Kasumi-1 (cell line): ENCODE results near the gene HTR3E.
A peak's percentile ranks its signal among the peaks of the same experiment; 100 is the strongest.
"Not testable (repeated sequence)": the region's sequence is repeated elsewhere in the genome, so short reads cannot be mapped to it uniquely, and the experiment has no call there.

Source experiments
- DNase-seq, 2 experiments: peaks; one replicate each; lab custom pipeline; 2025; lab: John Stamatoyannopoulos, UW

Gene HTR3E, protein sequence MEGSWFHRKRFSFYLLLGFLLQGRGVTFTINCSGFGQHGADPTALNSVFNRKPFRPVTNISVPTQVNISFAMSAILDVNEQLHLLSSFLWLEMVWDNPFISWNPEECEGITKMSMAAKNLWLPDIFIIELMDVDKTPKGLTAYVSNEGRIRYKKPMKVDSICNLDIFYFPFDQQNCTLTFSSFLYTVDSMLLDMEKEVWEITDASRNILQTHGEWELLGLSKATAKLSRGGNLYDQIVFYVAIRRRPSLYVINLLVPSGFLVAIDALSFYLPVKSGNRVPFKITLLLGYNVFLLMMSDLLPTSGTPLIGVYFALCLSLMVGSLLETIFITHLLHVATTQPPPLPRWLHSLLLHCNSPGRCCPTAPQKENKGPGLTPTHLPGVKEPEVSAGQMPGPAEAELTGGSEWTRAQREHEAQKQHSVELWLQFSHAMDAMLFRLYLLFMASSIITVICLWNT

DNA sequence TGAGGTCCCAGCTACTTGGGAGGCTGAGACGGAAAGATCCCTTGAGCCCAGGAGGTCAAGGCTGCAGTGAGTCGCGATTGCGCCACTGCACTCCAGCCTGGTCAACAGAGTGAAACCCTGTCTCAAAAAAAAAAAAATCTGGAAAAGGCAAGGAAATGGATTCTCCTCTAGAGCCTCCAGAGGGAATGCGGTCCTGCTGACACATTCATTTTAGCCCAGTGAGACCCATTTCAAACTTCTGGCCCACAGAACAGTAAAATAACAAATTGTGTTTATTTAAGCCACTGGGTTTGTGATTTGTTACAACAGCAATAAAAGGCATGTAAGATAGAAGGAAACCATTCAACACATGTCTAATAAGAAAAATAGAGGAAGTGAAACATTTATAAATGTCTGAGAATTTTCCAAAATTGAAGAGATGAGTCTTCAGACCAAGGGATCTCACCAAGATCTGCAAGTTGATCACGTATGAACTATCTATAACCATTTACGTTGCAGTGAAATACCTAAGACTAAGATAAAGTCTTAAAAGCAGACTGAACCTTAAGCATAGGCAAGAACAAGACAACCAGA is at the start of gene HTR3E:
TSS of gene HTR3E (plus strand) at position 254 of the 573 bp plus-strand sequence. CDS start 466 bp downstream, outside the sequence.
- no peak for DNase-seq

DNA sequence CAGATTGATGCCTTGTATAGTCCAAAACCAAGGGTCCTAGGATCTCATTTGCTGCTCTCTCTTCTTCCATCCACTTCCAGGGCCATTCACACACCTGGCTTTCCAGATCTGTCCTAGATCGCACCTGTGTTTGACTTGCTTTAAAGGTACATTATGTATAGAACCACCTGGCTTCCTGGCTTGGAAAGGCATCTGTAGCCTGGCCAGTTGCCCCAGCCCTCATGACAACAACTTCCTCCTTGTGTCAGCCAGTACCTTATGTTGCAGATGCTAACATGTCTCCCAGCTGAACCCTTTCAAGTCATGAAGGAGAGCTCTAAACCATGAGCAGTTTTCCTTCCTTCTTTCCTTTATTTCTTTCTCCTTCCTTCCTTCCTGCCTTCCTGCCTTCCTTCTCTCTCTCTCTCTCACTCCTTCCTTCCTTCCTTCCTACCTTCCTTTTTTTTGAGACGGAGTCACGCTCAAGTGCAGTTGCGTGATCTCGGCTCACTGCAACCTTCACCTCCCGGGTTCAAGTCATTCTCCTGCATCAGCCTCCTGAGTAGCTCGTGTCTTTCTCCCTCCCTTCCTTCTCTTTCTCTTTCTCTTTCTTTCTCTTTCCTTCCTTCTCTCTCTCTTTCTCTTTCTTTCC is 46.5 kb upstream of the HTR3E start:
- no peak for DNase-seq

DNA sequence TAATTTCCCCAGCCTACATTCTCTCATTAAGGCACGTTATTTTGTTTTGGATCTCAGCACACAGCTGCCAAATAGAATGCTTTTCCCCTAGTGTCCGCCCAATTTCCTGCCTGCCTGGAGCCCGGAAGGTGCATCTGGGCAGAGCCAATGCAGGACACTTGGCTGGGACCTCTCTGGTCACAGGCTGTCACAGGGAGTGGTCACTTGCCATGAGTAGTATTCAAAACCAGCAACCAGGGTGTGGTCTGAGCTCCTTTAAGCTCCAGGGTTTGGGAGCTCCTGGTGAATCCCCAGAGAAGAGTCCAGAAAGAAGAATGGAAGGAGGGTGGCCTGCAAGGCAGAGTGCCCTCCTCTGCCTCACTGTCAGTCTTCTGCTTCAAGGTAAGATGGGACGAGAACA is 44.1 kb upstream of the HTR3E start, which contains the start of gene HTR3C:
TSS of gene HTR3C (plus strand) at position 281 of the 400 bp plus-strand sequence. CDS start at position 315, 34 bp downstream.
- no peak for DNase-seq

DNA sequence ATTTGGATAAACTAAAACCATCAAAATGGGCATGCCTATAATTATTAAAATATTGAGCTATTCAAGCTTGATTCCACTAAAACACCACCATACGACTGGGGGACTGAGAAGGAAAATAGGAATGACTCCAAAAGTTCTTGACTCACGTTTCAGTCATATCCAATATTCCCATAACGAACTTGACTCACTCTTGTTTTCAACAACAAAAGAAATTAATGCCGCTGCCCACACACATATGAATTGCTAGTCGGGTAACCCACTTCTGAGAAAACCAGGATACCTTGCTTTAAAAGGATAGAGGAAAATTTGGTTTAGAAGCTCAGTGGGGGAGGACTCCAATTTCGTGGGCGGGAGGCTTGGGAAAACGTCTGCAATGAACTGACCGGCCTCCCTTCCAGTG is 38.8 kb upstream of the HTR3E start:
- DNase-seq, result no peak

DNA sequence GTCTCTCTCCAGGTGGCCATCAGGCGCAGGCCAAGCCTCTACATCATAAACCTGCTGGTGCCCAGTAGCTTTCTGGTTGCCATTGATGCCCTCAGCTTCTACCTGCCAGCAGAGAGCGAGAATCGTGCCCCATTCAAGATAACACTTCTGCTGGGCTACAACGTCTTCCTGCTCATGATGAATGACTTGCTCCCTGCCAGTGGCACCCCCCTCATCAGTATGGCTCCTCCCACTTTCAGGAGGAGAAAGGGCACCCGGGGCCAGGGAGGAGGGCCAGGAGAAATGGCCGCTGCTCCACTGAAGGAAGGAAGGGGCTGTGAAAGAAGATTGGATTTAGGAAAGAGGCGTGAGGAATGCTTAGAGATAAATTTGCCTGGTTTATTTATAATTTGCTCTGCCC is 37.4 kb upstream of the HTR3E start:
- no peak for DNase-seq

DNA sequence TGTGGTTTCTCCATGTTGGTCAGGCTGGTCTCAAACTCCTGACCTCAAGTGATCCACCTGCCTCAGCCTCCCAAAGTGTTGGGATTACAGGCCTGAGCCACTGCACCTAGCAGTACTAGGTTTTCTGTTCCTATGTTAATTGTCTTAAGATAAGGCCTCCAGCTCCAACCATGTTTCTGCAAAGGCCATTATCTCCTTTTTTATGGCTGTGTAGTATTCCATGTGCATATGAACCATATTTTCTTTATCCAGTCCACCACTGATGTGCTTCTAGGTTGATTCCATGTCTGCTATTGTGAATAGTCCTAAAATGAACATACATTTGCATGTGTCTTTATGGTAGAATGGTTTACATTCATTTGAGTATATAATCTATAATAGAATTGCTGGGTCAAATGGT is 34.2 kb upstream of the HTR3E start:
- no peak for DNase-seq

DNA sequence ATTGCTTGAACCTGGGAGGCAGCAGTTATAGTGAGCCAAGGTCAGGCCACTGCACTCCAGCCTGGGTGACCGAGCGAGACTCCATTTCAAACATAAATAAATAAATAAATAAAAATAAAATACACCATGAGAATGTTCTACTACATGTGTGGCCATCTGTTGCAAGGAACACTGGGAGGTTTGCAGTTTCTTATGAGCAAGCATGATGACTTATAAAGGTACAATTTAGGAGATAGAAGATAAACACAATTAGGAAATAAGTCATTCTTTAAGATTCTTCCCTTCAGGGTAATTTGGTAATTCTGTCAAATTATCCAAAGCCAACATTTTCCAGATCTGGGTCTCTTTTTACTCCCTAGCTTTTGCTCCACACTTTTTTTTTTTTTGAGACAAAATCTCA is 30.7 kb upstream of the HTR3E start:
- DNase-seq, result no peak

DNA sequence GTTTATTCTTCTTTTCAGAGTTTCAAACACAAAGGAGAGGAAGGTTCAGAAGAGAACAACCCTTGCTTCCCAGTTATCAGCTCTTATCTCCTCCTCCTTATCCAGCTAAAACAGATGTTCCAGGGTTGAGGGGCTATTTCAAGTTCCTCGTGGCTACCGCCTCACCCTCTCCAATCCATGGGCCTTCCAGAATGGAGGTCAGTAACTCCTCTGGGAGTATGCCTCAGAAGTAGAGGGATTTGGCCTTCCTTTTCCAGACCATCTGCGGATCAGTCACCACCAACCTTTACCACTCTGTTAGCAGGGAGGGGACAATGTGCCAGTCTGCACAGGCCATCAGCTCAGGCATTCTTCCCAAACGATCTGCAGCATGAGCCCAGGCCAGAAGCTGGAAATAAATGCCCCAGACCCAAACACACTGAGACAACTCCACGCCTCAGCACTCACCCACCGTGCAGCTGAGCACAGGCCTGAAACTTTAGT is 29.2 kb upstream of the HTR3E start:
- DNase-seq, result no peak

DNA sequence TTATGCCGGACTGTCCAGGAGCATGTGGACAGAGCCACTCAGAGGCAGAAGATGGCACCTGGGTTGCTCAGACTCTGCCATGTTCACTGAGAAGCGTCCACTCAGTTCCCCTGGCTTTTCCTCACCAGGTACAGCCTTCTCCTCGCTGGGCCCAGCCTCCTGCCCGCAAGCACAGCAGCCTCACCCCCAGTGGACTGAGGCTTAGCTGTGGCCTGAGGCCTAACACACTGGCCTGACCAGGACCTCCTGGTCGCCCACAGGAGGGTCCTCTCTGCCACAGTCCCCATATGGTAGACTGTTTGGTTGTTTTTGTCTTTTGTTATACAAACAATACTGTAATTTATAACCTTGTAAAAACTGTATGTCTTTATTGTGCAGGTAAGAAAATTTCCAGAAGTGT is 28.5 kb upstream of the HTR3E start:
- no peak for DNase-seq

DNA sequence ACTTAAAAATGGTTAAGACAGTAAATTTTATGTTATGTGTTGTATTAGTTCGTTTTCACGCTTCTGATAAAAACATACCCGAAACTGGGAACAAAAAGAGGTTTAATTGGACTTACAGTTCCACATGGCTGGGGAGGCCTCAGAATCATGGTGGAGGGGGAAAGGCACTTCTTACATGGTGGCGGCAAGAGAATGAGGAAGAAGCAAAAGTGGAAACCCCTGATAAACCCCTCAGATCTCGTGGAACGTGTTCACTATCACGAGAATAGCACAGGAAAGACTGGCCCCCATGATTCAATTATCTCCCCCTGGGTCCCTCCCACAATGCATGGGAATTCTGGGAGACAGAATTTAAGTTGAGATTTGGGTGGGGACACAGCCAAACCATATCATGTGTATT is 25.7 kb upstream of the HTR3E start:
- DNase-seq, result not testable (repeated sequence)

DNA sequence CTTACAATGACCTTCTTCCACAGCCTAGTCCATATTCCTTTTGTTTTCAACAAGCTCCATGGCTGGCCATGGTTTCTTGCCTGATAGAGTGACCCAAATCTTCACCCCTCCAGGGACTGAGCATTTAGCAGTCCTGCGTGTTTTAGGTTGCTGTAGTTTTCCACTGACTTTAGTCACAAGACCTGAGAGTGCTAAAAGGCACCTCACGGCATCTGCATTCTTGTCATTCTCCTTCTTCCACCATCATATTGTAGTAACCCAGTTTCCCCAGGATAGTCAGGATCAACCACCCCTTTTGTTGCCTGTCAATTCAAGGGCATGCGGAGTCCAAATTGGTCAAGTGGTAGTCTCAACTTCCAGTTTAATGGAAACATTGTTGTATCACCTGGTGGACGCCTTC is 23.2 kb upstream of the HTR3E start:
- DNase-seq, result no peak

DNA sequence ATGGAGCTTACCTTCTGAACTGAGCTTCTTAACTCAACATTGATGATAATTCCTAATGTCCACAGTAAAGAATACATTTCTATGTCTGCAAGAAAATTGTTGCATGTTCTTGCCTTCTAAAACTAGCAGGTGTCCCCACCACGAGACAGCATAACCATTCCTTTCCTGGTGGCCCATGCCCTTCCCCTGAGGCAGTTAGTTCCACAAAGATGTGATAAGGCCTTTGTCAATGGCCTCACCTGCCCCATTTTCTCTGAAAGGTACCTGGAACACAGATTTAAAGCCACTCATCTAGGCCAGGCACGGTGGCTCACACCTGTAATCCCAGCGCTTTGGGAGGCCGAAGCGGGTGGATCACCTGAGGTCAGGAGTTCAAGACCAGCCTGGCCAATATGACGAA is 21.0 kb upstream of the HTR3E start:
- DNase-seq, result no peak

DNA sequence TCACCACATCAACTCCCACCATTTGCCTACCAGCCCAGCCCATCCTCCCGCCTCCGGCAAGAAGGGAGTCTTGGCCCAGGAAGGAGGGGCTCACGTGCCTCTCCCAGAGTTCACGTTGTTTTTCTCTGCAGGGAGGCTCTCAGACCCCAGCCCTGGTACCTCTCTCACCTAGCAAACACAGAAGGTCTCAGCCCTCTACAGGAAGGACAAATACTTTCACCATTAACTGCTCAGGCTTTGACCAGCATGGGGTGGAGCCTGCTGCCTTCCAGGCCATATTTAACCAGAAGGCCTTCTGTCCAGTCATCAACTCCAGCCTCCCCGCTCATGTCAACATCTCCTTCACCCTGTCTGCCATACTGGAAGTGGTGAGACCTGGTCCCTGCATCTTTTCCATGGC is 19.0 kb upstream of the HTR3E start:
- no peak for DNase-seq

DNA sequence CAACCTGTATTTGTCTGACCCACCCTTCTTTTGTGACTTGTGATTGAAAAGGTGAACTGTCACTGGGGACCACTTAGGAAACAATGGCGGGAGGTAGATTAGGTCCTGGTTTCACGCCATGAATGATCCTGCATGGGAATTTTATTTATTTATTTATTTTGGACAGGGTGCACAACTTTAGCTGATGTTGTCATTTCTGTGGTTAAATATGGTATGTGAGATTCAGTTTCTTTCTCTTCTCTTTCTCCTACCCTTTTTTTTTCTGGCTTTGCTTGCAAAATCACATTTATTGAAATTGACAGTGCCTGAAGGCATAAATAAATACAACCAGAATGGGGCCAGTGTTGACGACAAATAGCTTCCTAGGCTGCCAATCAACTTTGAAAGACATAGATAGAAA is 18.0 kb upstream of the HTR3E start:
- no peak for DNase-seq

DNA sequence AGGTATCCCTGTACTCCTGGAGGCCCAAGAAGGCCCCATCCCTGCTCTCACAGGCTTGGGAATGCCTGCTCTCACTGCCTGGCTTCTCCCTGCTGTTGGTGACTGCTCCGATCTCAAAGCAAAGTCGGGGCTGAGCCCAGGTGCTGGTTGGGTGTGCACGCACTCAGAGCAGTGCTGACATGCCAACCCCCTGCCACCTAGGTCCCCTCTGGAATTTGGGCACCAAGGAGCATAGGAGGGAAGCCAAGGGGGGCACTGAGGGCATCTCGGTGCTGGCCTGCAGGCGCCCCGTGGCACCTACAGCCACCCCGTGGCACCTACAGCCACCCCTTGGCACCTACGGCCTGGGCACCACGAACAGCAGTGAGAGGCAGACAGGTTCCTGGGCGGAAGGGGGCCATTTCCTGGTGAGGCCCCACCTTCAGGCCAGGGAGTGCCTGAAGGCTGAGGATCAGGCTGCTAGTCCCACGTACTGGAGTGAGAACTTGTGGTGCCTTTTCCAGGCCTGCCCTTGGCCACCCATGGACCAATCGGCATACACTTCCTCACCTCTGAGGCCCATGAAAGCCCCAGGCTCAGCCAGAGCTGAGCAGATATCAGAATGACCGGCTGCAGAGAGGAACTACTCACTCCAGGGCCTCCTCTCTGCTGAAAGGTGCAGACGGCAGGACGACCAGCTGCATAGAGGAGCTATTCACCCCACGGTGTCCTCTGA is 15.6 kb upstream of the HTR3E start:
- DNase-seq, result no peak

DNA sequence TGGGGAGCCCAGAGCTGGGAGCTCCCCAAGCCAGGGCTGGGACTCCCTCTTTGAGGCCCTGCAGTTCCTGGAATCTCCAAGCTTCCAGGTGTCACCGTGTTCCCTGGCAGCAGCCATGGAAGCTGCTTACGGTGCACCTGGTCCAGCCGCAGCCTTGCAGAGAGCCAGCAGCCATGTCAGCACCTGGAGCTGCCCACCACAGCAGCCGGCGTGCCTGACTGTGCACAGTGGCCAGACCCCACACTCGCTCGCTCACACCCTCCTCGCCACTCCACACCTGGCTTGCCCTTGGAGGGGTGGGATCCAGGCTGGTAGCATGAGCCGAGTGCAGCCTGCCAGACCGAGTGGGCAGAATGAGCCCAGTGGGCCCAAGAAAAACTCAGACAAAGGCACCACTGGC is 14.8 kb upstream of the HTR3E start:
- no peak for DNase-seq

DNA sequence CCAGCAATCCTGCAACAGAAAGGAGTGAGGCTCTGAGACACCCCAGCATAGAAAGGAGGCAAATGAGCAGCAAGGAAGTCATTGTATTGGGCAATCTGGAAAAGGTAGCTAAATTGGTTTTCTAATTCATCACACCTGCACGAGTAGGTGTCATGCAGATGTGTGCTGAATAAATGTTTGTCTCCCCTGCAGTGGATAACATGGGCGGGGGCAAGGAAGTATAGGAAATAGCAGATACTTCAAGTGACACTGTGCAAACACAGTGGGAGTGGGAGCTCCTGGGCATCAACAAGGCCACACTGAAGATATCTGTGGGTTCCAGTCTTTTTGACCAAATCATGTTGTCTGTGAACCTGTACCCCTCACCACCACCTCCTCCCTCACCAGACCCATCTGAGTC is 14.4 kb upstream of the HTR3E start:
- no peak for DNase-seq

DNA sequence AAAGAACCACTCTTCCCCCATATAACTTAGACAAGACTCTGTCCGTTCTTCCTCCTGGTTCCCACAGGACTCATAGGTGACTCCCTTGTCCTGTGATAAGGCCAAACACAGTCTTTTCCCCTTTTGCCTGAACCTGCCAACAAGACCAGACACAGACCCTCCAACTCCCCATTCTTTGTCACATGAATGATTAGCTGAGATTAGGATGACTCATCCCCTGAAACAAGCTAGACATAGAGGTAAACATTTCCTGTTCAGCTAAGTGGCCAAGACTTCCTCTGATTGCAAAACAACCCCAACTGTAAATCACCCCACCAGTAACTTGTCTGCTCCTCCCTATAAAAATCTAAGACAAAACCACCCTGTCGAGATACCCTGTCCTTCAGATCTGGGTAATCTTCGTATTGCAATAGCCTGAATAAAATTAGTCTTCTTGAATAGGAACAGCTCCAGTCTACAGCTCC is 11.4 kb upstream of the HTR3E start:
- peak; percentile 79 to 86 for DNase-seq

DNA sequence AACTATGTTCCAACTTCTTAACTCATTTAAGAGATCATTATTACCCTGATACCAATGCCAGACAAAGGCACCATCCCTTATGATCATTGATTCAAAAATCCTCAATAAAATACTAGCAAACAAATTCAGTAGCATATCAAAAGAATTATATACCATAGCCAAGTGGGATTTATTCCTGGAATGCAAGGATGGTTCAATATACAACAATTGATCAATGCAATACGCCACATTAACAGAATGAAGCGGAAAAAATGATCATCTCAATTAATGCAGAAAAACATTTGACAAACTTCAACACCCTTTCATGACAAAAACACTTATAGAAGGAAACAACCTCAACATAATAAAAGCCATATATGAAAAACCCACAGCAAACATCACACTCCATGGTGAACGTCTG is 4.7 kb upstream of the HTR3E start:
- DNase-seq, result no peak

DNA sequence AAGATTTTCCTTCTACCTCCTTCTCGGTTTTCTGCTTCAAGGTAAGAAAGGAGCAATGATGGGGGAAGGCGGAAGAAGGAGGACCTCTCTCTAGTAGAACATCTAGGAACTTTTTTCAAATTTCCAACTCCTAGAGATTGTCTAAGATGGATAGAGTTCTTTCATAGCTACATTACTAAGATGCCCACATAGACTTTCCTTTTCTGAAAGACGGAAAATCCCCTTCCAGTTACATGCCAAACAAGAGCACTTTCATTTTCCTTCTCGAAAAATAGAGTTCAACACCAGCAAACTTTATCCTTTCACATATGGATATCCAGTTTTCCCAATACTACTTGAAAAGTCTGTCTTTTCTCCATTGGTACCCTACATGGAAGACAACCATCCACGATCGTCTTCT is 692 bp downstream of the HTR3E start:
- no peak for DNase-seq

DNA sequence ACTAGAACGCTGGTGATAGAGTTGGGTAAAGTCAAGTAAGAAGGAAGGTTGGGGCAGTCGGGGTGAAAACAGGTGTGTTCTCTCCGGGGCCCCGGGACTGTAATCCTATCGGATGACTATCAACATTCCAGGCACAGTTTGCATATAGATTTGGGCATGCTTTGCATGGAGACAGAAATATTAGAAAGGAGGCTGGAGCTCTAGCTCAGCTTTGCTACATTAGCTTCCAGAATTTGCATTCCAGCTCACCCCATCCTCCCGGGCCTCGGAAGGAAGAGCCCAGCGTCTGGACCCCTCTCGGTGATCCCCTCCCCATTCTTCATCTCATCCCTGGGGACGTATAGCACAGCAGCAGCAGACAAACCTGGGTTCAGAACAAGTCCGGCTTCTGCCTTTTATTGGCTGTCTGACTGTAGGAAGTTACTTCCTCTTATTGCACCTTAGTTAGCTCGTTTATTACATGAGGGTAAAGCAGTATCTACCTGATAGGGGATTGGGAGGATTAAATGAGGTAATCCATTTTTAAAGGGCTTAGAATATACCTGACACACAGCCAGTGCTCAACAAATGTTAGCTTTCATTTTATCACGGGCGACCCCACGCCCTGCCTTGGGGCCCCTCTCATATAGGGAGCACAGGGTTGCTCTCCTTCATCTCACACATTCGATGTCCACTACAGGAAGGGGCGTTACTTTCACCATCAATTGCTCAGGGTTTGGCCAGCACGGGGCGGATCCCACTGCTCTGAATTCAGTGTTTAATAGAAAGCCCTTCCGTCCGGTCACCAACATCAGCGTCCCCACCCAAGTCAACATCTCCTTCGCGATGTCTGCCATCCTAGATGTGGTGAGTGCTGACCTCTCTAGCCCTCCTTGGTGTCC is 3.2 kb downstream of the HTR3E start:
- DNase-seq, result no peak
